Esophagus mucosa (tissue), 1 donor: ENCODE results near the gene MEGF11. TPM values are rescaled to one million over a fixed set of nuclear protein-coding genes. Genes with fewer than 3 reads are reported as not detected.

Experiments
- ATAC-seq: fragments of 200-7000 bp; cut with Tn5 transposase; one replicate; pipeline ENCODE4 v1.9.1; 2020
- total RNA-seq: library from RNA; stranded (reverse); gene quantifications from one replicate; pipeline ENCODE4 v1.2.4, GENCODE V29; 2023
- donor health status: DM: yes; HTN: yes; CAD: no.

The MEGF11 gene
- total RNA-seq, 1 donor from 2014 or later = not detected

DNA sequence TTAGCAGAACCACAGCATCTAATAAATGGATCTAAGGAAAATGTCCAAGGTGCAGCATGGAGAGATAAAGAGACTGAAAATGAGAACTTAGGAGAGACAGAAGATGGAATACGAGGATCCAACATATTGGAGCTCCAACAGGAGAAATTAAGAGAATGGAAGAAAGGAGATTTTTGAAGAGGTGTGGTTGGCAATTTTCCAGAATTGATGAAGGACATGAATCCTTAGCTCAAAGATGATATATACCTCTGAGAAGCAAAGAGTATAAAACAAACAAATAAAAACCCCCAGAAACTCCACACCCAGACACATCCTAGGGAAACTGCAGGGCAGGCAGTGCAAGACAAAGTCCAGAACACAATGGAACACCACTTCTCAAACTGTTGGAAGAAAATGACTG, 141.2 kb downstream of the MEGF11 start:
- no peak for ATAC-seq

DNA sequence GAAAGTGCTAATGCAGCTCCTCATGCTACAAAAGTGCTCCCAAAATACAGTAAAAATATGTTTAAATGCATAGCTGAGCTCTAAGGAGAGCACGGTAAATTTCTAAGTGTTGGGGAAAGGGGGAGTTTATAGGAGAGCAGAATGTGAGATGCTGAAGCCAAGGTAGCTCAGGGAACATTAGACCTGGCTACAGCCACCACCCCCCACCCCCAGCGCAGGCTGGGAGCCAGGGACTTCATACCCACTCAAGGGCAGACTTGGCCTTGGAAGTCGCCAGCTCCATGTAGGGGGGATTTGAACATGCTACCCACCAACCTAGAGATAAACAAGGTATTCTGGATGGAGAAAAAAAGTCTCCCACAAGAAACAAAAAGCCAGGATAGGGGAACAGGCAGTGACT, 142.2 kb downstream of the MEGF11 start:
- no peak for ATAC-seq

DNA sequence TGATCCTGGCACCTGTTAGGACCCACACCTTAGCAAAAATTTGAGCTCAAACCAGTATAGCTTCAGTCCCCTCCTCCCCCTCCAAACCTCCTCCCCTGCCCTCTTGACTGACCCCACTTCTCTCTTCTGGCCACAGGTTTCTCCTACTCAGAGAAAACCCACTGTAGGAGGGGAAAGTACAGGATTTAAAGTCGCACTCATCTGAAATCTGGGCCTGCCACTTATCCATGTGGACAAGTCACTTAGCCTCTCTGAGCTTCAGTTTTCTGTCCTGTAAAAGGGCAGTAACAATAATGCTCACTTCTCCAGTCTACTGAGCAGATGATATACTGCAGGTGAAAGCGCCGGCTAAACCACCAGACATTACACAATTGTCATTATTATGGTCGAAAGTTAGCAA, 142.7 kb downstream of the MEGF11 start:
- no peak for ATAC-seq

DNA sequence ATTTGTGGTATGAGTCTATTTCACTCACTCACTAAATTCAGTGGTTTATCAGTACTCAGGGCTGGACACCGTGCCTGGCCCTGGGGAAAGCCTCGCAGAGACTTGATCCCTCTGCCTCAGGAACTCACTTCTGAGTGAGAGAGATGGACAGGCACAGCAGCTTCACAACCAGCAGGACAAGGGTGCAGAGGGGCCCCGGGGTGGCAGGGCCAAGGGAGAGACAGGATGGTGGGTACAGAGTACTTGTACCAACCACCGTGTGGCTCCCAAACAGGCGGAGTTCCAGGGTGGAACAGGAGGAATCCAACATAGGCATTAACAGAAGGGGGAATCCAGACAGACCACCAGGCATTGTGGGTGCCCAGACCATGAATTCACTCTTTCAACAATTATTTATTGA, 143.7 kb downstream of the MEGF11 start:
- no peak for ATAC-seq

DNA sequence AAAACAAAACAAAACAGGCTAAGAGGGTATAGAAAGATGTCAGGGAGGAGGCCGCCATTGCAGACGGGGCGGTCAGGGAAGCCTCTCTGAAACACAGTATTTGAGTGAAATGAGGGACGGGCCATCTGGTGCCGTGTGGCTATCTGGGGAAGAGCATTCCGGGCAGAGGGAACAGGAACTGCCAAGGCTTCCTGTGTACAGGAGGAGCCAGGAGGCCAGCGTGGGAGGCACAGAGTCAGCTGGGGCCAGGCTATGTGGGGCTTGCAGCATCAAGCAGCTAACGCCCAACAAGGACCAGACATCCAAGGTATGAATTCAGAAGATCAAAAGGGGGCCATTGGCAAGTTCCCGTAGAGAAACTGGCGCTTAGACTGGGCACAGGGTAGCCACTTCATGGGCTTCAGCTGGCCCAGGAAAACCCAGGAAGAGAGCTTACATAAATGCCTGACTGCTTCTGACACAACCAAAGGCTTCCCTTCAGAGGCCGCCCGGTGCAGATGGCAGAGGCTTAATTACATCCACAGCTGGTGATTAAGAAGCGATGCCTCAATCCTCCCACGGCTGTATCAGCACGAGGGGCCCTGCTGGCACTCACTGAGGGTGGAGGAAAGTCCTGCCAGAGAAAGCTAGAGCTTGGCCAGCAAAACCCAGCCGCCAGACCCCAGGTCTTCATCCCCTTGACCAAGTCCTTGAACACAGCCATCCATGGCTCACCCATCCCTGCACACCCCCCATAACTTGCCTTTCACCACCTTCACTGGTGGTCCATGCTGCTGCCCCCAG, 144.9 kb downstream of the MEGF11 start:
- no peak for ATAC-seq

DNA sequence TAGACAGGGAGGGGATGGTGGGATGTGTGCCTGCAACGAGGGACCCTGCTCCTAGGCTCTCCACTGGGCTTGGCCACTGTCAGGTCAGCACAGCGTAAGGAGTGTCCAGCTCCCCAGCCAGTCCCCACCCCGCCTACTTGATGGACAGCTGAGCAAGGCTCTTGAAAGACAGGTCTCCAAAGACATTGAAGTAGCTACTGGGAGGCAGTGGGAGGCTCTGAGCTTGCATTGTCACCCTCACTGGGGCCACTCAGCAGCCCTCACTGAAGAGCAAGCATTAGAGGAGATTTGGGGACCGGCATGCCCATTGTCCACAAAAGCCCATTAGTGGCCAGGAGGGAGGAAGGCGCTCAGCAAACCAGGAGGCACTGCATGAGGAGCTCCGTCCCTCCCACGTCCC, 146.5 kb downstream of the MEGF11 start:
- no peak for ATAC-seq

DNA sequence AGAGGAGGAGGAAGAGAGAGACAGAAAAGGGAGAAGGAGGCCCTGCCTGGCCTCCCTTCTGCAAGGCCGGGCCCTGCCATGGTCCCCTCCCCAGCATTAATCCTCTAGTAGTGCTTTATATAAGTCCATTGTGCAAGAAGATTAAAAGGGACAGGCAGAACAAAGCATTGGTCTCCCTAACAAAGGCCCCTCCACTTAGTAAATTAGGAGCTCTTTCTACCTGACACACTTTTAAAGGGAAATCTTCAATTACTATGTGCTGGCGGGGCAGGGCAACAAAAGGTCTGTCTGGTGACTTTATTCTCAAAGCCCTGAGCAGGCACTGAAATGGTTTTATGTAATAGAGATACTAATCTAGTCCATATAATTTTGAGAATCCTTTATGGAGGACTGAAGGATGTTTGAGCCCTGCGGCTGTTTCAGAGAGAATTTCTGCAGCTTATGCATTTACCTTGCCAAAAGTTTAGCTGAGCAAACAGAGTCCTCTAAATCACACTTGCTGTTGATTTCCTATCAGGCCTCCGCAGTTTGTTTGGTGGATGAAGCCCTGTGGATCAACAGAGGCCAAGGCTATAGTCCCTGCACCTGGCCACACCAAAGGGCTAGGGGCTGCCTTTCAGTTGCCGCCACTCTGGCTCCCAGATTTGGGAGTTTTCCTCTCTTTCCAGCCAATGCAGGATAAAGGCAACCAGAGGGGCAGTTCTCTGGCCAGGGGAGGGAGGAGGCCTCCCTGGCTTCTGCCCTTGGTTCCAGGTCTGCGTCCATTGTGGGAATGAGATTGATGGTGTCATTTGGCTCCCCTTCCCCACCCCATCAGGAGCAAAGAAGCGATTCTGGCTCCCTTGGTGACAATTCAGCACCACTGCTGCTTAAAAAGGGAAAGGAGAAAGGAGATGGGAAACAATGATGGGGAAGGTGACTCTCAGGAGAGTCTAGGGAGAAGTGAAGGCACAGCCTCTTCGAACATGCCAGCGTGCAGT, 148.0 kb downstream of the MEGF11 start:
- ATAC-seq = no peak

DNA sequence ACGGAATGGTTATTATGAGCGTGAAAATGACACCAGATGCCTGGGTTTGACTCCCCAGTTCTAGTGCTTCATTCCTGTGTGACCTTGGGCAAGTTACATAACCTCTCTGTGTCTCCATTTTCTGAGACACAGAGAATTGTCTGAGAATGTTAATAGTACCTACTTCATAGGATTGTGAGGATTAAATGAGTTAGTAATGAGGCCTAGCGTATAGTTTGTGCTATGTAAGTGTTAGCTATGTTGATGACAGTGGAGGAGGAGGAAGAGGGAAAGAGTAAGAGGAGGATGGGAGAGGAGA, 150.3 kb downstream of the MEGF11 start:
- no peak for ATAC-seq

DNA sequence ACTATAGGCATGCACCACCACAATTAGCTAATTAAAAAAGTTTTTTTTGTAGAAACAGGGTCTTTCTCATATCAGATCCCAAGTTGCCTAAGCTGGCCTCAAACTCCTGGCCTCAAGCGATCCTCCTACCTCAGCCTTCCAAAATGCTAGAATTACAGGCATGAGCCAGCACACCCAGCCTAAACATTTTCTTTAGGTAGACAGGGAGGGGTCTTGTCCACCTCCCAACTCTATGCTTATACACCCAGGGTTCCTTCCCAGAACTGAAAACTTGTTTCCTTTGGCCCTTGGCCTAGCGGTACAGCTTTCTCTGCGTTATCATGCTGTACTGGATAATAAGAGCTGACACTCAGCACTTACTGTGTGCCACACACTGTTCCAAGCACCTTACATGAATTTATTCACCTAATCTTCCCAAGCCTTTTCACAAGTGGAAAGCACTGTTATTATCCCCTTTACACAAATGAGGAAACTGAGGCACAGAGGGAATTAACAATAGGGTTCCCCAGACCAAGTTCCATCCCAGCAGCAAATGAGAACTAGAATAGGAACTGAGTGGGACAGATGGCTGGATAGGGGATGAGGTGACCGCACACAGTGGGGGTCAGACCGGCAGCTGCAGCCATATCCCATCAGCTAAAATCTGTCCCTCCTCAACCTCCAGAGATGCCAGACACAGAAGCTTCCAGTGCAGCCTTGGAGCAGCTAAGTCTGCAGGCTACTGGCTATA, 150.8 kb downstream of the MEGF11 start:
- no peak for ATAC-seq

DNA sequence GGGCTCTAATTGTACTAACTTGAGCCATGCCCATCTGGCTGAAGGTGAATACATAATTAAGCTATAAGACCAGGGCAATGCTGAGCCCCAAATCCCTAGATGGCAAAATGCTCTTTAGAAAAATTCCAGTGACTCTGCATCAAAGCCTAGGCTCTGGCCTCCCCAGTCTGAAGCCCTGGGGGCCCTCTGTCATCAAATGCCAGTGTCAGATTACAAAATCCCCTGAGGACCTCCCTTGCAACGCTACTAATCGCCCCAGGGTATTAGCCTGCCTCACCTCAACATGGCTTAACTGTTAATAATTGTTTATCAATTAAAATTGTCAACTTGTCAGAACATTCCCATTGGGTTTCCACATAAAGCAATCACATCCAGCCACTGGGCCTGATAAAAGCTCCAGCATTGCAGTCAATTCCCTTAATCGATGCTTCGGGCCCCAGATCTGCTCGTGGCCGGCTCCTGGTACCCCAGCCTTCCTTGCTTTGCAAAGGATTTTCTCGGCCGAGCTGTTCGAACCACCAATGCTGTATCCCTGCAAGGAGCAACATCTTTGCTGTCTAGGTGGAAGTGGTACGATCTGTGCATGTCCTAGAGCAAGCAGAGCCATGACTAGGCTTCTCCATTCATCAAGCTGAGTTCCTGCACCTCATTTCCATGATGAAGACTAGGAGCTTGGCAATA, 151.7 kb downstream of the MEGF11 start:
- ATAC-seq = no peak

DNA sequence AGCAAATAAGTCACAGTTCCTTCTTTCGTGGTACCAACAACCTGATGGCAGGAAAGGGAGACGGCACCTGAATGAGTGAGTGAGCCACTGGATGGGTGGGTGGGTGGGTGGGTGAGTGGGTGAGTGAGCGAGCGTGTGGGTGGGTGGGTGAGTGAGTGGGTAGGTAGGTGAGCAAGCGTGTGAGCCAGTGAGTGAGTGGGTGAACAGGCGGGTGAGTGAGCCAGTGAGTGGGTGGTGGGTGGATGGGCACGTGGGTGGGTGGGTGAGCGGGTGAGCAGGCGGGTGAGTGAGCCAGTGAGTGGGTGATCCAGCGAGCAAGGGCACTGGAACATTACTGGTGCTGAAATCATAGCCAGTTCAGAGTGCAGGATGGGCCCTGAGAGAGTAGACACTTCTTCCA, 152.8 kb downstream of the MEGF11 start:
- ATAC-seq = no peak

DNA sequence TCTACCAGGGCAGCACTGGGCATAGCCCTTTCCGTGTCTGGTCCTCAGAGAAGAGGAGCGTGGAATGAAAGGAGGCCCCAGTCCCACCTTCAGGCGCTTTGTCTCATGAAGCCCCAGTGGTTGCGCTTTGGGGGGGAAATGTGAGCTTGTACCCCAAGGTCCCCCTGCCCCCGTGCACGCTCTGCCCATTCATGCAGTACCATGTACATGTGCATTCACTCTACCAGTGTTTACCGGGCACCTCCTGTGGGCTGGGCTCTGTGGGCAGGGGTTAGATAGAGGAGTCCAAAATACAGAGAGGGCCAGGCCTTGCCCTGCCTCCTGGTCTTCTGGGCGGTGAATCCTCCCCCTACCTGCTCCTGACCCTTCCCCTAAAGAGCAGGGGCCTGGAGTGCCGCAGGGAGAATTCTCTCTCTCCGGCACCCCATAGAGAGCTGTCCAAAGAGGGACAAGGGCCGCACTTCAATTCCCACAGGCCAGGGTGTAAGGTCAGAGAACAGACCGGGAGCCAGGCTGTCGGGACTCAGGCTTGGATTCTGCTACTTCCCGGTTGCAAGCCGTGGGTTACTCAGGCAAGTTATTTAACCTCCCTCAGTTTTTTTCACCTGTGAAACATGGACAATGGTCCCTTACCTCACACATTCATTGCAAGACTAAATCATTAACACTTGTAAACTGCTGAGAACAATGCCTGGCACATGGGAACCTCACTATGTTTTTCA, 153.4 kb downstream of the MEGF11 start:
- ATAC-seq = no peak

DNA sequence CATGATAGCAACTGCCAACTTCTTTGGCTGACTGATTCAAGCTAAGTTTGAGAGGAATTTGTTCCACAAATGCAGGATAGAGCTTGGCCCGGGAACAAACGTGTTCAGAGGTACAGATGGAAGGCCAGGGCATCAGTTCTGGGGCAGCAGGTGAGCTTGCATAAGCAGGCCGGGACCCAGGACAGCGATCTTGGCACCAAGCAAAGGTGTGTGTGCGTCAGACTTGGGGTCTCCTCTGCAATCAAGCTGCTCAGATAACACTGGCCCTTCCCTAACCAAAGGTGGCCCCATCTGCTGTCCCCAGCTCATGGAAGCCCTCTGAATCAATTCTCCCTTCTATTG, 155.6 kb downstream of the MEGF11 start:
- ATAC-seq = no peak

DNA sequence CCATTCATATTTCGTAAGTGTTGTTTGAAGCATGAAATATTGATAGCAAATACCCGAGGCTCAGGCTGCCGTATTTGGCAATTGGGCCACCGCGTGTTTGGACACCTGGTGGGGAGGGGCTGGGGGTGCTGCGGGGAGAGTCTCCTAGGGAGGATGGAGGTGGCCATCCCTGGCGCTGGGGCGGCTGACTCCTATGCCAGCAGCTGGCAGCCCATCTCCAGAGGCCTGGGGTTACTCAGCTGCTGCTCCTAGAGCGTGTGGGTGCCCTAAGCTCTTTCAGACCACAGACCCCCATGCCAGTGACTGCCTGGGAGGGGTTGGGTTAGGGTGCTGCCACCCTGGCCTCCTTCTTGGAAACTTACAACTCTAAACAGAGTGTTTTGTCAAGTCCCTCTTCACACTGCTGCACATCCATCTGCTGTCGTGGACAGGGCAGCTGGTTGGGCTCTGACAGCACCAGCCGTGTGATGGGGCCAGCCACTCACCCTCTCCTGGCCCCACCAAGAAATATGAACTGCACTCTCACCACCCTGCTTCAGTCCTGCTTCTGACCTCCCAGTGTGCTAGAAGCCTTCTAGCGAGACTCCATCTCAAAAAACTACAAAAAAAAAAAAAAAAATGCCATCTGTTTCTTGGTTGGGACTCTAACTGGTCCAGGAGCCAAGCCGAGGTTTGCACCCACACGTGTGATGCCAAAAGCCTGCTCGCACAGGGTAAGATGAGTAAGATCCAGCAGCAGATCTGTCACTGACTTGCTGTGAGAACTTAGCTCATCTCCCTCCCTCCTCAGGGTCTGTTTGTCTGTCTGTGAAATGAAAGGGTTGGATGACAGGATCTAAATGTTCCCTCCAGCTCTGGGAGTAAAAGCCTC, 156.2 kb downstream of the MEGF11 start:
- no peak for ATAC-seq

DNA sequence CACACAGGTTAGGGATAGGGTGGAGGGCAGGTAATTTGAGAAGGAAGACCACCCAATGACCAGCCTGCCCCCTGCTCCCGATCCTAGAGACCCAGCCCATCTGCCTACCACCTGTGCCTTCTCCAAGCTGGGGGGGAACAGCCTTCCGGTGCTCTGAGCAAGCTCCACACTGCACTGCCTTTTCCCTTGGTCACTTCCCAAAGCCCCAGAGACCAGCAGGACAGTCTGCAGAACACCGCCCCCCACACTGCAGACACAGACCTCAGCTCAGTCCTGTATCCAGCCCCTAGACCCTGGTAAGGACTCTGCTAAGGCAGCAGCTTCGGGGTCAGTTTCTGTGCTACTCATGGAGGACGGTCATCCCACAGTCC, 156.9 kb downstream of the MEGF11 start:
- no peak for ATAC-seq

DNA sequence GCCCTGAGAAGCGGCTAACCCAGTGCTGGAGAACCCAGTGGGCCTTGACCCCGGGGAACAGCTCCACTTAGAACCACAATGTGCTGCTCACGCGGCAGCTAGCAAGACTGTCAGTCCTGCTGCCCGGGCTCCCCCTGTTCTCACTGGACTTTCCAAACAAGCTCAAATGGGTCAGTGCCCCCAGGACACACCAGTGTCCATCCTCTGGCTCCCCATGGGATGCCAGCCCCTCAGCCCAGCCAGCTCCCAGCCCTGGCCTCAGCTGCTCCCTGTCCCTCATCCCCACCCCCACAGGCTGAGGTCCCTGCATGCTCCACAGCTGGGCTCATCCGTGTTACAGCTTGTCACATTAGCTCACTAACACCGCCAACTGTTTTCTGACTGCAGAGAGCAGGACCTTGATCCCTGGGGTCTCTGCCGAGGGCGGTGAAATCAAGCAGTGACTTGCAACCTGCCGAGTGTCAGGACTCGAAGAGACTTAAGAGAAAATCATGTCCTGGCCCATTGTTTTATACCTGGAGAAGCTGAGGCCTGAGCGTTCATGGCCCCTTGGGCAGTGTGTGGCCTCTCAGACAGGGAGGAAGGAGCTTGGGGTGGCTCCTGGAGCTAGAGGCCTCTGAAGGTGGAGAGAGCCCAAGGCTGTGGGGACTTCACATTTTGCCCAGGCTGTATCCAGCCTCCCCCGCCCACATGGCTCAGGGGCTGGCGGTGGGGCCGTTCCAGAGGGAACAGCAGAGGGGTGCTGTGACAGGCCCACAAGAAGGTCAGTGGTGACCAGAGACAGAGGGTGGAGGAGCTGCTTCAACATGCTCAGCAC, 157.5 kb downstream of the MEGF11 start:
- ATAC-seq = no peak

DNA sequence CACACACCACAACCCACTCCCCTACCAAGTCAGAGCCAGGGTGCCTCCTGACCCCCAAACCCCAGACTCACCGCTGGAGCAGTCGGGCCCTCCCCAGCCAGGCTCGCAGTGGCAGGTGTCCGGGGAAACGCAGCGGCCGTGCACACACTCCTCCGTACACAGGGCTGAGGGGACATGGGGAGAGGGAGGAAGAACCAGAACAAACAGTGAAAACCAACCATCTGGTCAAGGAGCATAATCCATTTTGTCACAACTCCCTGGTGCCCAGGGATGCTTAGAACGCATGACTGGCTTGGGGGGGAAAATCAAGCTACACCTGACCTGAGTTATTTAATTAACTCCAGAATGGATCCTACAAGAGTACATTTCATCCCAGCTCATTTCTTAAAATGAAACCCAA, 159.2 kb downstream of the MEGF11 start:
- ATAC-seq = no peak

DNA sequence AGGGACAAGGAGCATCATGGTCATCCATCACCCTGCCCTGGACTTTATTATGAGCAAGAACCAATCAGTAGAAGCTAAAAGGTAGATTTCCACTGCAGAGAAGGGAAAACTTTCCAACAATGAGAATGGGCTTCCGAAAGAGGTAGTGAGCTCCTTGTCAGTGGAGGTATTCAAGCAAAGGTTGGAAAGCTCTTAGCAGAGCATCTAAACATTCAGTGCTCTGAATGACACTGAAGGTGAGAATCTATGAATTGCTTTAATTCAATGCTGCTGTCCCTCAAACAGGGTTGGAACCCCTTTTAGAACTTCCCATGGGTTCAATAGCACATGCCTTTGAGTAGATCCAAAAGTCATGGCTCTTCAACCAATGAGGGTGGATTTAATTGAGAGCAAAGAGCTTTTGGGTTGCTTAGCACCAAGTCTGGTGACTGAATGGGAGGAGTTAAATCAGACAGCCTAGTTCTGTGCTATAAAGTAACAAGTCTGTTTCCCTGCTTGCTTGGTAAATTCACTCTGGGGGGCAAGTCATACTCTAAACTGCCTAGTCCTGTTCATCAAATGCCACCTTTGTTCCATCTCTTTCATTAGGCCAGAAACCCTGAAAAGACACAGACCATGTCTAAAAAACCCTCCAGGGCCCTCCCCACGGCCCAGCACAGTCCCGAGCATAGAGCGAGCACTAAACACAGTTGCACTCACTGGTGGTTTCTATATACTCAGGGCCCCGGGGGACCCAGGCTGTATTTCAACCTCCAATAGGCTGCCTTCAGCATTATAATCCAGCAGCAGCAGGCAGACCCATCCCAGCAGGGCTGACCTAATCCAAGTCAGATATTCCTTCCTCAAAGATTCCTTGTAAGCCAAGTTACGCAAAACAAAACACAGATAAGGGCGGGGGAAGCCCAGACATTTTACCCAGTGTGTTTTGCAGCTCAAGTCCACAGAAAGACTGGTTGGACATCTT, 161.2 kb downstream of the MEGF11 start:
- no peak for ATAC-seq

DNA sequence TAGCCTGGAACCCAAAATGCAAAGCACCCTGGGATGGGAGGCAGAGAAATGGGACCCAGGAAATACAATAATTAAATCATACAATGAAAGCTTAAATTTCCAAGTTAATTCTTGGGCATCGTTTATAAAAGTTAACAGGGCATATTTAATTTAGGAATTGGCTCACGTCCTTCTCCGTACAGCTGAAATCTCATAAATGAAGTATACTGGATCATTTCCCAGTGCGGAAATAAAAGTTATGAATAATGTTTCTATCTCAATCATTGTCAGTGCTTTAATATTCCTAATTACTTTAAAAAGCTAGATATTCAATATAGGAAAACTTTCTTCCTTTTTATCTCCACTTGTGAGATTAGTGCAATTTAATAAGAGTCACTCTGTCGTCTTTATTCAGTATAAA, 164.0 kb downstream of the MEGF11 start:
- ATAC-seq = no peak
